MM.1S (cell line): ENCODE results near the gene COL5A2.

Source experiments
- EZH2 ChIP-seq: fragments of 300-600 bp; sonication (generic); optimal IDR thresholded peaks from 2 replicates; pipeline ENCODE3; 2017; ENCODE audit warnings: low read depth, mild to moderate bottlenecking, antibody characterized with exemption, low read length, mixed read lengths
- EZH2phosphoT487 ChIP-seq: fragments of 300-600 bp; sonication (generic); IDR thresholded peaks from 2 replicates; pipeline ENCODE4 v1.6.1; 2018; ENCODE audit warnings: antibody characterized with exemption, low read length
- TF ChIP-seq, protein P1 (sequence below): fragments of 300-600 bp; sonication (generic); IDR thresholded peaks from 2 replicates; pipeline ENCODE4 v1.5.1; 2016; ENCODE audit warnings: antibody characterized with exemption, low read length, mixed read lengths

DNA sequence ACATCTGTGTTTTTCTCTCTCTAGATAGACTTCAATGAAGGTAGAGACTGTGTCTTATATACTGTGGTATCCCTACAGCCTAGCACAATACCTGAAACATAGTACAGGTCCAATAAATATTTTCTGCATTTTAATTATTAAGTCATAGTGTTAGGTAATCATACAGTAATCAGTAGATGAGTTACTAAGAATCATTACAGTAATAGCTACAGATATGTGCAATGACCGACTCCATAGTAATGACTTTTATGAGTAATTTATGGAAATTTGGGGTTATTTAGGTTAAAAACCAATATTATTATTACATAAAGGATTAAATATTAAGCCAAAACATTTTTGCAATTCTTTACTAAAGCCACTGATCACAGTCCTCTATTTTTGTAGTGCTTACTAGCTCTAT, 21.6 kb downstream of the COL5A2 start:
- TF ChIP-seq, protein P1, sequence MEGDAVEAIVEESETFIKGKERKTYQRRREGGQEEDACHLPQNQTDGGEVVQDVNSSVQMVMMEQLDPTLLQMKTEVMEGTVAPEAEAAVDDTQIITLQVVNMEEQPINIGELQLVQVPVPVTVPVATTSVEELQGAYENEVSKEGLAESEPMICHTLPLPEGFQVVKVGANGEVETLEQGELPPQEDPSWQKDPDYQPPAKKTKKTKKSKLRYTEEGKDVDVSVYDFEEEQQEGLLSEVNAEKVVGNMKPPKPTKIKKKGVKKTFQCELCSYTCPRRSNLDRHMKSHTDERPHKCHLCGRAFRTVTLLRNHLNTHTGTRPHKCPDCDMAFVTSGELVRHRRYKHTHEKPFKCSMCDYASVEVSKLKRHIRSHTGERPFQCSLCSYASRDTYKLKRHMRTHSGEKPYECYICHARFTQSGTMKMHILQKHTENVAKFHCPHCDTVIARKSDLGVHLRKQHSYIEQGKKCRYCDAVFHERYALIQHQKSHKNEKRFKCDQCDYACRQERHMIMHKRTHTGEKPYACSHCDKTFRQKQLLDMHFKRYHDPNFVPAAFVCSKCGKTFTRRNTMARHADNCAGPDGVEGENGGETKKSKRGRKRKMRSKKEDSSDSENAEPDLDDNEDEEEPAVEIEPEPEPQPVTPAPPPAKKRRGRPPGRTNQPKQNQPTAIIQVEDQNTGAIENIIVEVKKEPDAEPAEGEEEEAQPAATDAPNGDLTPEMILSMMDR, result no peak
- no peak for TF ChIP-seq EZH2phosphoT487
- no peak for TF ChIP-seq EZH2
